Medulla oblongata (tissue), 1 donor: Measurements from ENCODE around the gene SRRM5.
A peak's percentile ranks its signal among the peaks of the same experiment; 100 is the strongest.
"Not testable (repeated sequence)": the region's sequence is repeated elsewhere in the genome, so short reads cannot be mapped to it uniquely, and the experiment has no call there.

Experiments used
- DNase-seq: peaks from one replicate; pipeline ENCODE4 v3.0.0-alpha.2; 2015; ENCODE audit errors: extremely low spot score

Gene SRRM5

GRCh38 chr19:43638214-43638994 is 26.5 kb downstream of the SRRM5 start:
- DNase-seq = peak; percentile 23

- no peak for DNase-seq
Observed at GRCh38 chr19:43638995-43639518, 27.2 kb downstream of the SRRM5 start.

- DNase-seq = no peak
Observed at GRCh38 chr19:43639519-43640423, 27.9 kb downstream of the SRRM5 start, which contains the start of gene CADM4. Gene CADM4 (minus strand): TSS chr19:43639850. CDS start chr19:43639790, 60 bp downstream.

GRCh38 chr19:43640424-43640757 is 28.5 kb downstream of the SRRM5 start:
- DNase-seq = no peak

- DNase-seq = no peak
Observed at GRCh38 chr19:43641333-43641732, 29.4 kb downstream of the SRRM5 start.

- no peak for DNase-seq
Observed at GRCh38 chr19:43642531-43642930, 30.6 kb downstream of the SRRM5 start.

- no peak for DNase-seq
Observed at GRCh38 chr19:43643326-43643725, 31.4 kb downstream of the SRRM5 start.

- DNase-seq = no peak
Observed at GRCh38 chr19:43644181-43644580, 32.3 kb downstream of the SRRM5 start.

GRCh38 chr19:43648633-43649032 is 36.7 kb downstream of the SRRM5 start:
- no peak for DNase-seq

- no peak for DNase-seq
Observed at GRCh38 chr19:43649514-43649913, 37.6 kb downstream of the SRRM5 start.

GRCh38 chr19:43650276-43650675 is 38.4 kb downstream of the SRRM5 start:
- not testable (repeated sequence) for DNase-seq

GRCh38 chr19:43651758-43652545 is 40.1 kb downstream of the SRRM5 start:
- peak; percentile 94 for DNase-seq

- DNase-seq = no peak
Observed at GRCh38 chr19:43652546-43652874, 40.6 kb downstream of the SRRM5 start.

- no peak for DNase-seq
Observed at GRCh38 chr19:43656436-43656835, 44.5 kb downstream of the SRRM5 start.

GRCh38 chr19:43658001-43658400 is 46.1 kb downstream of the SRRM5 start:
- no peak for DNase-seq

- peak; percentile 54 for DNase-seq
Observed at GRCh38 chr19:43658494-43658893, 46.6 kb downstream of the SRRM5 start.

GRCh38 chr19:43660301-43660970 is 48.5 kb downstream of the SRRM5 start:
- no peak for DNase-seq

GRCh38 chr19:43660971-43661360 is 49.1 kb downstream of the SRRM5 start:
- DNase-seq = peak; percentile 57

GRCh38 chr19:43662487-43662886 is 50.6 kb downstream of the SRRM5 start:
- no peak for DNase-seq

- DNase-seq = peak; percentile 66
Observed at GRCh38 chr19:43664018-43664417, 52.1 kb downstream of the SRRM5 start.
